Stimulated activated CD8-positive, alpha-beta memory T cell treated with anti-CD3 and anti-CD28 coated beads, Interleukin-4, amount 100 ng/mL, for 24 hours (primary cell): ENCODE data around the gene RALGPS2.
A peak's percentile ranks its signal among the peaks of the same experiment; 100 is the strongest.
"Not testable (repeated sequence)": the region's sequence is repeated elsewhere in the genome, so short reads cannot be mapped to it uniquely, and the experiment has no call there.

Source experiments
- DNase-seq: peaks from one replicate; pipeline ENCODE4 v3.0.0-alpha.2; 2020; ENCODE audit warnings: low read depth

RALGPS2 gene

GRCh38 chr1:178725466-178726086, 532 bp downstream of the RALGPS2 start:
- no peak for DNase-seq

- DNase-seq: peak; percentile 36
Observed at GRCh38 chr1:178726087-178726517, 1.1 kb downstream of the RALGPS2 start.

- DNase-seq: no peak
Observed at GRCh38 chr1:178726545-178726944, 1.5 kb downstream of the RALGPS2 start.

- no peak for DNase-seq
Observed at GRCh38 chr1:178727014-178727895, 2.2 kb downstream of the RALGPS2 start.

- DNase-seq: no peak
Observed at GRCh38 chr1:178733972-178734371, 8.9 kb downstream of the RALGPS2 start.

- no peak for DNase-seq
Observed at GRCh38 chr1:178738780-178739179, 13.7 kb downstream of the RALGPS2 start.

GRCh38 chr1:178739285-178740045, 14.4 kb downstream of the RALGPS2 start:
- DNase-seq: no peak

GRCh38 chr1:178740491-178740890, 15.4 kb downstream of the RALGPS2 start:
- DNase-seq: no peak

GRCh38 chr1:178740924-178741323, 15.9 kb downstream of the RALGPS2 start:
- DNase-seq: no peak

- DNase-seq: no peak
Observed at GRCh38 chr1:178743801-178744200, 18.8 kb downstream of the RALGPS2 start.

GRCh38 chr1:178745260-178745659, 20.2 kb downstream of the RALGPS2 start:
- no peak for DNase-seq

- DNase-seq: no peak
Observed at GRCh38 chr1:178746345-178746744, 21.3 kb downstream of the RALGPS2 start.

GRCh38 chr1:178747361-178747760, 22.3 kb downstream of the RALGPS2 start:
- DNase-seq: not testable (repeated sequence)

- no peak for DNase-seq
Observed at GRCh38 chr1:178749581-178750166, 24.6 kb downstream of the RALGPS2 start.

GRCh38 chr1:178751046-178751445, 26.0 kb downstream of the RALGPS2 start:
- DNase-seq: no peak

GRCh38 chr1:178752891-178753290, 27.8 kb downstream of the RALGPS2 start:
- no peak for DNase-seq

- DNase-seq: not testable (repeated sequence)
Observed at GRCh38 chr1:178754655-178755256, 29.7 kb downstream of the RALGPS2 start.

- no peak for DNase-seq
Observed at GRCh38 chr1:178768423-178768822, 43.4 kb downstream of the RALGPS2 start.

- no peak for DNase-seq
Observed at GRCh38 chr1:178772952-178773351, 47.9 kb downstream of the RALGPS2 start.

GRCh38 chr1:178774263-178774662, 49.2 kb downstream of the RALGPS2 start:
- no peak for DNase-seq

GRCh38 chr1:178776553-178776952, 51.5 kb downstream of the RALGPS2 start:
- DNase-seq: no peak
